Measurements from ENCODE around the gene B3GNT3. TPM values are rescaled to one million over a fixed set of nuclear protein-coding genes. Genes with fewer than 3 reads are reported as not detected.
"Not testable (repeated sequence)": the region's sequence is repeated elsewhere in the genome, so short reads cannot be mapped to it uniquely, and the experiment has no call there.

Gene B3GNT3
- total RNA-seq, 2 donors from 2014 or later: 108 to 132 TPM

GRCh38 chr19:17778251-17778967, 16.5 kb upstream of the B3GNT3 start:
- intact Hi-C loops (cut with DNase I): no loop called here
- Histone ChIP-seq H3K4me3 (peak overlapping the region; percentile 24), H3K4me1 (no peaks in the 10 kb centered on the region), H3K9me3 (no peaks in the 10 kb centered on the region), H3K36me3 (no peaks in the 10 kb centered on the region), H3K9ac (ENCODE audit: low read depth in 2 of 2, low read length in 2 of 2) (peak overlapping the region; percentile 12 to 16), H3K27ac (no peak overlapping the region), H3K27me3 (no peaks in the 10 kb centered on the region)
- peak; percentile 96 for DNase-seq
- no peak for TF ChIP-seq CTCF (IDR thresholded peaks at IDR 0.05)

- Histone ChIP-seq H3K27me3 (no peaks in the 10 kb centered on the region), H3K9me3 (no peaks in the 10 kb centered on the region), H3K27ac (no peak overlapping the region), H3K36me3 (no peaks in the 10 kb centered on the region), H3K4me3 (peak overlapping the region; percentile 24), H3K4me1 (no peaks in the 10 kb centered on the region), H3K9ac (ENCODE audit: low read depth in 2 of 2, low read length in 2 of 2) (peak overlapping the region in 1 of 2 donors; percentile 12)
- TF ChIP-seq CTCF (IDR thresholded peaks at IDR 0.05): no peak
- intact Hi-C loops (cut with DNase I): no loop called here
- peak; percentile 76 for DNase-seq
Observed at GRCh38 chr19:17778968-17779929, 15.7 kb upstream of the B3GNT3 start.

GRCh38 chr19:17780781-17781180, 14.2 kb upstream of the B3GNT3 start:
- H3K4me1 ChIP-seq: no peaks in the 10 kb centered on the region
- H3K9me3 ChIP-seq: no peaks in the 10 kb centered on the region
- no peak overlapping the region for H3K9ac ChIP-seq (ENCODE audit: low read depth in 2 of 2, low read length in 2 of 2)
- no peak overlapping the region for H3K27ac ChIP-seq
- DNase-seq: no peak
- TF ChIP-seq CTCF (IDR thresholded peaks at IDR 0.05): no peak
- H3K27me3 ChIP-seq: no peaks in the 10 kb centered on the region
- intact Hi-C loops (cut with DNase I): no loop called here
- no peaks in the 10 kb centered on the region for H3K36me3 ChIP-seq
- no peak overlapping the region for H3K4me3 ChIP-seq

- H3K27me3 ChIP-seq; intact Hi-C loops (cut with DNase I); H3K27ac ChIP-seq; DNase-seq; H3K4me1 ChIP-seq; H3K4me3 ChIP-seq; H3K36me3 ChIP-seq; H3K9ac ChIP-seq (ENCODE audit: low read depth in 2 of 2, low read length in 2 of 2); H3K9me3 ChIP-seq: not testable (repeated sequence)
Observed at GRCh38 chr19:17783721-17784120, 11.2 kb upstream of the B3GNT3 start.

GRCh38 chr19:17784201-17785008, 10.5 kb upstream of the B3GNT3 start:
- H3K36me3 ChIP-seq: no peaks in the 10 kb centered on the region
- H3K27ac ChIP-seq: no peak overlapping the region
- TF ChIP-seq CTCF (IDR thresholded peaks at IDR 0.05): peak; percentile 69
- H3K9me3 ChIP-seq: no peaks in the 10 kb centered on the region
- H3K4me1 ChIP-seq: no peaks in the 10 kb centered on the region
- peak; percentile 80 for DNase-seq
- H3K4me3 ChIP-seq: no peak overlapping the region
- intact Hi-C loops (cut with DNase I): no loop called here
- H3K27me3 ChIP-seq: no peaks in the 10 kb centered on the region
- H3K9ac ChIP-seq (ENCODE audit: low read depth in 2 of 2, low read length in 2 of 2): no peak overlapping the region
